GM19025 (cell line): ENCODE measurements around the gene CR1L.
"Not testable (repeated sequence)": the region's sequence is repeated elsewhere in the genome, so short reads cannot be mapped to it uniquely, and the experiment has no call there.

Experiments
- ATAC-seq: cut with Tn5 transposase; IDR thresholded peaks from one replicate; pipeline ENCODE4 v1.9.1; 2021; ENCODE audit warnings: mild to moderate bottlenecking, low read depth, moderate library complexity; ENCODE audit not compliant: unreplicated experiment

The CR1L gene

GRCh38 chr1:207766569-207766968, 121.6 kb downstream of the CR1L start:
- ATAC-seq: no peak

GRCh38 chr1:207770514-207770913, 125.6 kb downstream of the CR1L start:
- not testable (repeated sequence) for ATAC-seq
